Cardiac muscle cell (in vitro differentiated cells and primary cell): Measurements from ENCODE around the gene SLC22A15. TPM values are rescaled to one million over a fixed set of nuclear protein-coding genes. Genes with fewer than 3 reads are reported as not detected.

Experiments used
- DNase-seq, 2 donors: peaks; one replicate each; pipeline versions ENCODE4 v3.0.0 to v3.0.0-alpha.2; 2010 to 2017; ENCODE audit warnings: low read depth in 1 of 2, low spot score in 1 of 2
- H3K27ac ChIP-seq: fragments of 200-600 bp; sonication (generic); 2 replicates; pipeline ENCODE4 v1.5.1; 2016
- H3K27me3 ChIP-seq: fragments of 200-600 bp; sonication (generic); 2 replicates; pipeline ENCODE4 v1.6.0; 2016; ENCODE audit warnings: control low read depth
- H3K36me3 ChIP-seq: fragments of 200-600 bp; sonication (generic); 2 replicates; pipeline ENCODE4 v1.5.1; 2016; ENCODE audit warnings: control low read depth
- H3K4me1 ChIP-seq: fragments of 200-600 bp; sonication (generic); 2 replicates; pipeline ENCODE4 v1.8.1; 2017; ENCODE audit warnings: low read depth, mild to moderate bottlenecking, mixed run types
- H3K4me3 ChIP-seq: fragments of 200-600 bp; sonication (generic); 2 replicates; pipeline ENCODE4 v1.5.1; 2016; ENCODE audit warnings: mild to moderate bottlenecking
- H3K9me3 ChIP-seq: fragments of 200-600 bp; sonication (generic); 2 replicates; pipeline ENCODE4 v1.5.1; 2017; ENCODE audit warnings: low read depth, mild to moderate bottlenecking, control low read depth
- CTCF ChIP-seq: IDR thresholded peaks from 2 replicates; pipeline ENCODE4 v1.5.1; 2012; ENCODE audit warnings: low read depth, mild to moderate bottlenecking, low read length
- polyA plus RNA-seq: library from polyadenylated mRNA; unstranded; fragments of >200 nt; fragmentation: Nextera tagmentation; extraction: Ambion mirVana; gene quantifications from 2 replicates; pipeline ENCODE4 v1.2.1, GENCODE V29; 2016
- total RNA-seq: library from RNA; depleted of rRNA; stranded (reverse); fragments of >200 nt; gene quantifications from 2 replicates; pipeline ENCODE4 v1.2.3, GENCODE V29; 2016

The SLC22A15 gene
- total and polyA plus RNA-seq, 2 experiments from 2014 or later, result 2.4 to 2.7 TPM

GRCh38 chr1:116115476-116116439 lies 139.4 kb downstream of the SLC22A15 start:
- Histone ChIP-seq H3K36me3 (no peaks in the 10 kb centered on the region), H3K27me3 (no peaks in the 10 kb centered on the region), H3K9me3 (no peaks in the 10 kb centered on the region), H3K27ac (no peak overlapping the region), H3K4me3 (no peak overlapping the region), H3K4me1 (peaks cover 52% of the 10 kb centered on the region)
- TF ChIP-seq CTCF, result no peak
- peak in 1 of 2 donors; percentile 13 for DNase-seq

- H3K4me3 ChIP-seq, result no peak overlapping the region
- H3K9me3 ChIP-seq, result no peaks in the 10 kb centered on the region
- no peaks in the 10 kb centered on the region for H3K27me3 ChIP-seq
- peaks cover 28% of the 10 kb centered on the region for H3K4me1 ChIP-seq
- H3K27ac ChIP-seq, result peak overlapping the region; percentile 59
- no peak for TF ChIP-seq CTCF
- no peaks in the 10 kb centered on the region for H3K36me3 ChIP-seq
- DNase-seq, result peak in 1 of 2 donors; percentile 48
These were observed 142.2 kb downstream of the SLC22A15 start for GRCh38 chr1:116118471-116118870.

Other genes starting within 250 kb of the SLC22A15 start
- gene CASQ2, start 207.8 kb upstream of the SLC22A15 start, total RNA-seq, result 0.51 and 2.0 TPM in 2 replicates
- gene CASQ2, start 207.8 kb upstream of the SLC22A15 start, polyA plus RNA-seq, result 0.55 and 3.1 TPM in 2 replicates
- gene NHLH2, start 135.4 kb upstream of the SLC22A15 start, total RNA-seq, result 0.21 TPM in 1 of 2 replicates, not detected in the other
- 0.31 TPM in 1 of 2 replicates, not detected in the other for gene NHLH2, start 135.4 kb upstream of the SLC22A15 start, polyA plus RNA-seq
- gene MAB21L3, start 134.9 kb downstream of the SLC22A15 start, total RNA-seq, result 1.3 and 3.1 TPM in 2 replicates
- gene MAB21L3, start 134.9 kb downstream of the SLC22A15 start, polyA plus RNA-seq, result 0.47 and 0.48 TPM in 2 replicates